GM18861 (cell line): ENCODE data around the gene NR6A1.

ENCODE experiments used
- ATAC-seq: cut with Tn5 transposase; IDR thresholded peaks from one replicate; pipeline ENCODE4 v1.9.1; 2021; ENCODE audit not compliant: unreplicated experiment

NR6A1 gene

DNA sequence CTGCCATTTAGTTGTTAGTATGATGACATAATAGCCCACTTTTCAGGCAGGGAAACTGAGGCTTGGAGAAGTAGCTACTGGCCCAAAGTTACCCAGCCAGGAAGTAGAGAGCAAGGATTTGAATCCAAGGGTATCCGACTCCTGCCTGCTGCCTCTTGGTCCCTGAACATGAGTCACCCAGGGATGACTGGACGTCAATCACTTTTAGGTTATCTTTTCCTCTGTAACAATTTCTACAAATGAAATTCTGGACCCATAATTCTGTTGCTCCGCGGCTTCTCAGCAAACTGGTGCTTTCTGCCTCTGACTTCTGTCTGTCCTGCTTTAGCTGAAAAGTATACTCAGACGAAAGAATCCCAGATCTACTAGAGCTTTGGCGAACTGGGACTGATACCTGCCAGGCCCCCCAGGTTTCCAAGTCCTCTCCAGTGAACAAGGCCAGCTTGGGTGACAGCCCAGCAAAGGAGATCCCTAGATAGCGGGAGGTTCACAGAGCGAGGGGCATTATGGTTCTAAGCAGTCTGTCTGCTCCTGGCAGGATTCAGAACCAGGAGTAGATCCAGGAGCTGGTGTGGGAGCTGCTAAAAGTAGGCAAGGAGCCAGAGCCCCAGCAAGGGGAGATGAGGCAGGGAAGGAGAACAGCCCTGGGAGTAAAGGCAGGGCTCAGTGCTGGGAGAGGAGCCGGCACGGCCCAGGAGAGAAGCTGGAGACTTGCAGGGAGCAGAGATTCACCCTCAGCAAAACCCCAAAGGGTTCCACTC, 26.4 kb upstream of the NR6A1 start:
- no peak for ATAC-seq

DNA sequence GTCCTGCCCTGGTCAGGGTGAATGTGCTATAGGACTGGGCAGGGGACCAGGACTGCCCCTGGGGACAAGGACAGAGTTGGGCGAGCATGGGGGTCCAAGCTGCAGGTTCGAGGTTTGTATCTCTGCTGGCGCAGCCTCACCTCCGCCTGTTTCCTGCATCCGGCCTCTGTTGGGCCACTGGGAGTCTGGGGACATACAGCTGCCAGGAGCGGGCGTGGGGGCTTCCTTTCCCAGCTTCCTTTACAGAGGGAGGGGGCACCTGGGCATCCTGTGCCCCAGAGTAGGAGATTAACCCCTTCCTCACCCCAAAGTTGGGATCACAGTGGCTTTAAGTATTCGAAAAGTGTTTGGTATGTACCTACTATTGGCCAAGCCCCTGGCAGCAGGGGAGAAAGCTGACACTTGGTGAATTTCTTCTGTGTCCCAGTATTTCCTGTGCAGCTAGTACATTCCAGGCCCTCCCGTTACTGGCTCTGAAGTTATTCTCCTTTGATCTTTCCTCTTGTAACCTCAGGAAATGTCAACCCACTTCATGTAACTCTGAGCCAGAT, 24.8 kb upstream of the NR6A1 start:
- ATAC-seq, result no peak

DNA sequence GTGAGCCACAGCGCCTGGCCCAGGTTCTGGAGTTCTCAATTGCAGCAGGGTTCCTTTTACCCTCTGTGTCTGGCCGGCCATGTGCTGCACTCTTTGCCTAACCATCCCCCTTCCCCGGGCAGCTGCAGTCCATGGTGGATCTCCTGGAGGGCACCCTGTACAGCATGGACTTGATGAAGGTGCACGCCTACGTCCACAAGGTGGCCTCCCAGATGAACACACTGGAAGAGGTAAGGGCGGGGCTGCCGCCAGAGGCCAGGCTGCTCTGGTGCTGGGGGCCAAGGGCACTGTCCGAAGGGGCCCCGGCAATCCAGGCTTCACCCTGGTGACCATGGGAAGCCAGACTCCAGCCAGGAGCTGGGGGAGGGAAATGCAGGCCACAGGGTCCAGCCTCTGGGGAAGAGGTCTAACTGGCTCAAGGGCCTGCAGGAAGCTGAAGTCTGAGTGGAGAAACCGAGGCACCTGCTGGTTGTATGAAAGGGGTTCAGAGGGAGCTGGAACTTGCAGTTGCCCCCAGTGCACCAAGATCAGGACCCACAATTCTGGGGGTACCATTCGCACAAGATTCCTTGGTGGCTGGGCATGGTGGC, 23.9 kb upstream of the NR6A1 start:
- ATAC-seq, result no peak

DNA sequence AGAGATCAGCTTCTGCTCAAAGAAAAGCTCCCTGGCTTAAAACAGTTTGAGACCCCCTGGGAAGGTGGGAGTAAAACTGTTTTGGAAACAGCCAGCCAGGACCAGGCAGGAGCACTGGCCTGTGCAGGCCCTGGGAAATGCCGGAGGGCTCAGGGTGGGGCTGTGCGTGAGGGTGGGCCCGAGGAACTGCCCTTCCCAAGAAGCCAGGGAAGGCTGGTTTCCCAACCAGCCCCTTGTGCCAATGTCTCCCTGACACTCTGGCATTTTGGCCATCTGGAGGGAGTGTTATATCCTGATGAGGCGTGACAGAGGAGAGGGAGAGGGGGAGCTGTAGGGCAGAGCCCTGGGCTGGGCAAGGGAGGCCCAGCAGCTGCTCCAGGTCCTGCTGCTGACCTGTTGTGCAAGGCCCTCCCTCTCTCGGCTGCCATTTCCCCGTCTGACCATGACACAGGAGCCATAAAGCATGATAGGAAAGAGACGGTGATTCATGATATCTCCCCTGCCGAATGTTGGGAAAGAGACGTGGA, 22.0 kb upstream of the NR6A1 start:
- ATAC-seq, result no peak

DNA sequence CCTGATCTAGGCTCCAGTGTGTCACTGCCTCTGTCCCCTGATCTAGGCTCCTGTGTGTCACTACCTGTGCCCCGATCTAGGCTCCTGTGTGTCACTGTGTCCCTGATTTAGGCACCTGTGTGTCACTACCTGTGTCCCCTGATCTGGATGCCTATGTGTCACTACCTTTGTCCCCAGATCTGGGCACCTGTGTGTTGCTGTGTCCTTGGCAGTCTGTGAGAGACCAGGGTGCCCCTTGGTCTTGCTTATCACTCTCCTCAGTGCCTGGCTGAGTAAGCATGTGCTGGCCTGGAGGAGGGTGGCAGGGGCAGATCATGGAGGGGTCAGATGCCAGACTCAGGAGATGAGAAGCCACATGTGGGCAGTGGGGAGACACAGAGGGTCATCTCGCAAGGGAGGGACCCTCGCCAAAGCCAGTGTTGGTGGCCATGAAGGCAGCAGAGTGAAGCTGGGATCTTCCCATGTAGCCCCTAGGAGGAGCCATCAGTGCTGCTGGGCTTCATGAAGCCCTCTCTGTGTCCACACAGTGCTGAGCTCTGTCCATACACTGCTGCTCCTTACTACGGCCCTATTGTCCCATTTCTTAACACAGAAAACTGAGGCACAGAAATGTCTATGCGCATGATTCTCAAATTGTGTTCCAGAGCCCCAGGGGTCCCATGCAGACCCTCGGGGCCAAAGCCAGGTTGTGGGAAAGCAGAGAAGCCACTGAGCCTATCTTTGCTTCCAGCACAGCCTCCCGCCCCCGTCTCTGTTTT, 21.3 kb upstream of the NR6A1 start:
- no peak for ATAC-seq

DNA sequence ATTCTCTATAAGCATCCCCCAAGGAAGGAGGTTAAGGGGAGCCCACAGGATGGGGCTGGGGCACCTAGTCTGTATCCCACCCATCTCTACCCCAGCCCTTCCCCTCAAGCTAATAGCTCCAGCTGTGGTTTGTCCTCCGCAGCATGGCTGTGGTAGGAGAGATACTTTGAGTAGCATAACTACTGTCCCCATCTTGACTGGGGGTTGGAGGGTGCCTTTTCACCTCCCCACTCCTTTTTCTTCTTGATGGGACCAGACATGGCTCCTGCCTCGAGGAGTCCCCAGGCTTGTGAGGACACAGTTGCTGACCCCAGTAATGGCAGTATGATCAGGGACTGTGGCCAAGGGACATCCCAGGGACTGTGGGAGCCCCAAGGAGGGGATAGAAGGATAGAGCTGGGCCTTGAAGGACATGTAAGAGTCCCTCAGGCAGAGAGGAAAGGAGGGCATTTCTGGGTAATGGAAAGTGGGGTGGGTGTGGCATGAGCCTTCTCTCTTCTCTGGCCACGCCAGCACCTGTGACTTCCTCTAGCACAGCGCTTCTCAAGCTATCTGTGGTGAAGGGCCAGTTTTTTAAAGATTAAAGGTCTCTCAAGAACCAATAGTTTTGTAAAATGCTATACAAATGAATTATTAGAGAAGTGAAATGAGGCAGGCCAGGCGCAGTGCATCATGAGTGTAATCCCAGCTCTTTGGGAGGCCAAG, 19.8 kb upstream of the NR6A1 start:
- ATAC-seq, result no peak

DNA sequence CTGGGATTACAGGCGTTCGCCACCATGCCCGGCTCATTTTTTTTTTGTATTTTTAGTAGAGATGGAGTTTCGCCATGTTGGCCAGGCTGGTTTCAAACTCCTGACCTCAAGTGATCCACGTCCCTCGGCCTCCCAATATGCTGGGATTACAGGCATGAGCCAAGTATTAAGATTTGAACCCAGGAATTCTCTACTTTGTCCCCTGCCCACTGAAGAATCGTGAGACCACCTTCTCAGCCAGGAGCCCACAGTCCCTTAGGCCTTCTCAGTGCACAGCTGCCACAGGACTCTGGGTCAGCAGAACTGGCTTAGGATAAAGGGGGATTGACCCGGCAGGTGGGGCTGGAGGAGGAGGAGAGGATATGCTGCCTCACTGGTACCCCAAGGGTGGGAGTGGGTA, 19.2 kb upstream of the NR6A1 start:
- ATAC-seq, result no peak

DNA sequence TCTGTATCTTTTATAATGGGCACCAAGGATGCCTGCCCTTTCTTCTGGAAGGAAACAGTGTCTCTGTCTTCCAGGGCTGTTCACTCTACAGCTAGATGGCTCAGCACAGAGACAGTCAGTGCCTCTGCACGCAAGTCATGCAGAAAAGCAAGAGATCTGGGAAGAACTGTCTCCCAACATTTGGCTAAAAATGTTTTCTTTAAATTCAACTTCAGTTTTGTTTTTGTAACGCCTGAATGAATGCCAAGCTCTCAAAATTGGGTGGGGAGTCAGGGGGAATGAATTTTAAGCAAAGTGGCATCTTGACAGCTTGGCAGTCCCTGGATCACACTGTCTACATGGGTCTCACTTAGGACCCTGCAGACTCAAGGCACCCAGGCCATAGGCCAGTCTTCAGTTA, 18.4 kb upstream of the NR6A1 start:
- no peak for ATAC-seq

DNA sequence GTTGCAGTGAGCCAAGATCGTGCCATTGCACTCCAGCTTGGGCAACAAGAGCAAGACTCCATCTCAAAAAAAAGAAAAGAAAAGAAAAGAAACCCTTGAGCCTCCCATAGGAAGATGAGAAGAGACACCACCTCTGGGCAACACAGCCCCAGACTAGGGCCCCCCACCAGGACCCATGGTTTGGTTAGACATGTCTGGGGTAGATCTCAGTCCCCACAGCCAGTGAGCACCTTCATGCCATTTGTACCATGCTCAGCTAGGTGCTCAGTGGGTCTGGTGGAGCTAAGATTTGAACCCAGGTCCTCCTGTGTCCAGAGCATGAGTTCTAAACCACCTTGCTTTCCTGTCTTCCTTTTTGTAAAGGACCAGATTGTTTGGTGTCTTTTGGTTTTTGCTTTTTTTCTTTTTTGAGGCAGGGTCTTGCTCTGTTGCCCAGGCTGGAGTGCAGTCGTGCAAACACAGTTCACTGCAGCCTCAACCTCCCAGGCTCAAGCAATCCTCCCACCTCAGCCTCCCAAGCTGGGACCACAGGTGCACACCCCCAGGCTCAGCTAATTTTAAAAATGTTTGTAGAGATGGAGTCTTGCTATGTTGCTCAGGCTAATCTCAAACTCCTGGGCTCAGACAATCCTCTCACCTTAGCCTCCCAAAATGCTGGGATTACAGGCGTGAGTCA, 17.6 kb upstream of the NR6A1 start:
- ATAC-seq, result no peak

DNA sequence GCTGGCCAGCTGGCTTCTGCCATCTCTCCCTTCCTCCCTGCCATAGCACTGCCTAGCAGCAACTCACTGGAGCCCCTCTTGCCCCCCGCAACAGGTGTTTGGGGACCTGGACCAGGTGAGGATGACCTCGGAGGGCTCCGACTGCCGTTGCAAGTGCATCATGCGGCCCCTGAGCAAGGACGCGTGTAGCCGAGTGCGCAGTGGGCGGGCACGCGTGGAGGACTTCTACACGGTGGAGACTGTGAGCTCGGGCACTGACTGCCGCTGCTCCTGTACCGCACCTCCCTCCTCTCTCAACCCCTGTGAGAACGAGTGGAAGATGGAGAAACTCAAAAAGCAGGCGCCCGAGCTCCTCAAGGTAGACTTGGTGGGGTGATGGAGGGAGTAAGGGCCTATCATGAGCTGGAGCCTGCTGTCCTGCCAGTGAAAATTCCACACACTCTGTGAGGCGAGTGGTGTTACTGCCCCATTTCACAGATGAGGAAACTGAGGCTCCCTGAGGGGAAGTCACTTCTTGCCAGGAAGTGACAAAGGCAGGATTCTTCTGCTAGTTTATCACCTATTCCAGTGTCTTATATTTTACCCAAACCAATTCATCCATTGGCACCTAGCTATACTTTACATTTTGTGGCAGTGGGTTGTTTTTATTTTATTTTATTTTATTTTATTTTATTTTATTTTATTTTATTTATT, 15.9 kb upstream of the NR6A1 start:
- ATAC-seq, result no peak

DNA sequence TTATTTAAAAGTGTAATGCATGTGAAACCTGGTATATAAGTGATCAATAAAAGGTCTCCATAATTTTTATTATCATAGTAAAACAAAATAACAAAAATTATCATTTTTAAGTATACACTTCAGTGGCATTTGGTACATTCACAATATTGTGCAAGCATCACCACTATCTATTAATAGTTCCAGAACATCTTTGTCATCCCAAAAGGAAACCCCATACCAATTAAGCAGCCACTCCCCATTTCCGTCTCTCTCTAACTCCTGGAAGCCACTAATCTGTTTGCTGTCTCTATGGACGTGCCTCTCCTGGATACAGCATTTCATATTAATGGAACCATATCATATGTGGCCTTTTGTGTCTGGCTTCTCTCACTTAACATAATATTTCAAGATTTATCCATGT, 13.4 kb upstream of the NR6A1 start:
- no peak for ATAC-seq

DNA sequence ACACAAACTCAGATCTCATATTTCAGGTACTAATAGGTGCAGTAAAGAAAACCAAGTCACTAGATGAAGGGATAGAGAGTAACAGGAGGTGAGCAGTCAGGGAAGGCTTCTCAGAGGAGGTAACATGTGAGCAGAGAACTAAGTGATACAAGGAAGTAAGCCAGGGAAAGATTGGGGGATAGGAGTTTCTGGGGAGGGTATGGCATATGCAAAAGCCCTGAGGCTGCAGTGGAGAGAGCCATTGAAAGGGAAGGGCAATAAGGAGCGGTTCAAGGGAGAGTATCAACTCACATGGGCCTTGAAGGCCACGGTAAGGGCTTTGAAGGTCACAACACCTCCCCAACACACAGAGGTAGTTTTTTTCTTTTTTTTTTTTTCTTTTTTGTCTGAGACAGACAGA, 12.7 kb upstream of the NR6A1 start:
- ATAC-seq, result no peak

DNA sequence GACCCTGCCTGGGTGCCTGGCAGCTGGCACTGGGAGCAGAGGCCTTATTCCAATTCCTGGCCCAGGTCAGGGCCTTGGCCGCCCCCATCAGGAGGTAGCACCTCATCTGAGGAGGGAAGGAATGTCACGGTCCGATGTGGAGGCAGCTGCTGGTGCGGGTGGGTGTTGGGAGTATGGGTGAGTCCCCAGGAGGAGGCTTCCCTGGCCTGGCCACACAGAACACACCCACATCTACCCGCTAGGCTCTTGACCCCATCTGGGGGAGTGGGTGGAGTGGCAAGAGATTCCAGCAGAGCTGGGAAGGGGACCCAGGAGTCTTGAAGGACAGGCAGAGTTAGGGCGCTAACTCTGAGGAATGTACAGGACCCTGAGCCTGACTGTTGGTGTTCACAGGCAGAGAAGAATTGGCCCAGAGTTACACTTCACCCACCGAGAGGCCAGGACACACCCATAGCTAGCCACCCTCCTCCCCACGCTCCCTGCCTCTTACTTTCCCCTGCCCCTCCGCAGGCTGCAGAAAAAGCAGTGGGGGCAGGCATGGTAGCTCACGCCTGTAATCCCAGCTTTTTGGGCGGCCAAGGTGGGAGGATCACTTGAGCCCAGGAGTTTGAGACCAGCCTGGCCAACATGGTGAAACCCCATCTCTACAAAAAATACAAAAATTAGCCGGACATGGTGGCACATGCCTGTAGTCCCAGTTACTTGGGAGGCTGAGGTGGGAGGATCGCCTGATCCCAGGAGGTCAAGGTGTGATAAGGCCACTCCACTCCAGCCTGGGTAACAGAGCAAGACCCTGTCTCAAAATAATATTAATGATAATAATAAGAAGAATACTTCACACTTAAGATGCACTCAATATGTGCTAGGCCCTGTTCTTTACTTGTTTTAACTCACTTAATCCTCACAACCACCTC, 11.8 kb upstream of the NR6A1 start:
- ATAC-seq, result no peak

DNA sequence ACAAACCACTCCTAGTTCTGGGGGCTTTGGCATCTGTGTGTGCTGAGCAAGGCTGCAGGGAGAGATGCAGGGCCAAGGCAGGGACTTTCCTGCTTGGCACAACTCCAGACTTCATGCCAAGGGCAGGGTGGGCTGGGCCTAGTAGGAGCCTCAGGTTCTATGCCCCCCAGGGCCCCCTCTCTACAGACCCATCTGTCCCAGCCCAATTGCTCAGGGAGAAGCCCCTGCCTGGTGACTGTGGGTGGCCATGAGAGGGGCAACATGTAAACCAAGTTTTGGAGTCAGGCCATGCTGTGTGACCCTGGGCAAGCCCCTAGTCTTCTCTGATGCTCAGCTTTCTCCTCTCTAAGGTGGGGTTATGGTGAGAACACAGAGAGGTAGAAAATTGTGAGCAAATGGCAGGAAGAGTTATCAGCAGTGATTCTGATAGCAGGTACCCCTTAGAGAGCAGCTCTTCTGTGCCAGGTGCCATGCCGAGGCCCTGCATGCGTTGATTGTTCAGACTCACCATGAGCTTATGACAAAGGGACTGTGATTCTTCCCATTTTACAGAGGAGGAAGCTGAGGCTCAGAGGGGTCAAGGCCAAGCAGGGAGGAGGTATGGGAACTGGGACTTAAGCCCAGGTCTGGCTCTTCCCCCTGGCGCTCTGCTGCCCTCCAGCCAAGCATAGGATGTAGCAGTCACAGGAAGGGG, 11.0 kb upstream of the NR6A1 start:
- no peak for ATAC-seq

DNA sequence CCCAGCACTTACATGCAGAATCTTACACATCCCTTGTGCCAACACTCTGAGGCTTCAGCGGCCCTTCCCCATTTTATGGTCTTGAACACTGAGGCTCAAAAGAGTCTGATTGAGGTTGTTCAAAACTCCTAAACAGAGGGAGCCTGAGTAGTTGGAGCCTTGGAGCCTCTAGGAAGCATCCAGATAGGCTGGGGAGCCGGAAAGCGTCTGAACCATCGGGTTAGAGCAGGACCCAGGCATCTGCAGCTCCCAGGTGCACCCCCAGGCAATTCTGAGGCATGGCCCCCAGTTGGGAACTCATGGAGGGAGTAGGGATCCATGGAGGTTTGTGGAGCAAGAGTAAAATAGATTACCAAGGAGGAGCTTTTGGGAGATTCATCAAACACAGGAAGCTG, 9.6 kb upstream of the NR6A1 start:
- no peak for ATAC-seq

DNA sequence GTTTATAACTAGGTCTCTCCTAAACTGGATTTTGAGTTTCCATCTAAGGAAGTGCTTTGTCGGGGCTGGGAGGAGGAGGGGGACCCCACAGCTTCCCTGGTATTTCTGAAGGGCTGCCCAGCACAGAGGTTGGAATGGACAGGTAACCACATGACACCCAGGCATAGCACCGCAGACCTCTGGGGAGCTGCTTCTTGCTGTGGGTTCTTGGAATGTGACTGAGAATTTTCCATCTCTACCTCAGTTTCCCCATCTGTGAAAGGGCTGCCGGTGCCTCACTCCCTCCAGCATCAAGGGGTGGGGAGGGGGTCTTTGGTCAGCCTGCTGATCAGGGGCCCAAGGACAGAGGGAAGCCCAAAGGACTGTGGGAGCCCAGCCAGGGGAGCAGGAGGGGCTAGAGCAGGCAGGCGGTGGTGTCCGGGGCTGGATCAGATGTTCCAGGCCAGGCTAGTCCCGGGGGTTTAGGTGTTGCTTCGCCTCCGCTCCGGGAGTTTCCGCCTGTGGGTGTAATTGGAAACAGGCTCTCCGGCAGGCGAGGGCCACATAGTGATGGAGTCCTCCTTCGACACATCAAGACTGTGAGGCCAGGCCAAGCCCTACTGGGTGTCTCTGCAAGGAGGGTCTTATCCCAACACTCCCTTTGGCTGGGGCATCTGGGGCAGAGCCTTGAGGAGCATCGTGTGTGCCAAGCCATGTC, 9.1 kb upstream of the NR6A1 start:
- ATAC-seq, result no peak

DNA sequence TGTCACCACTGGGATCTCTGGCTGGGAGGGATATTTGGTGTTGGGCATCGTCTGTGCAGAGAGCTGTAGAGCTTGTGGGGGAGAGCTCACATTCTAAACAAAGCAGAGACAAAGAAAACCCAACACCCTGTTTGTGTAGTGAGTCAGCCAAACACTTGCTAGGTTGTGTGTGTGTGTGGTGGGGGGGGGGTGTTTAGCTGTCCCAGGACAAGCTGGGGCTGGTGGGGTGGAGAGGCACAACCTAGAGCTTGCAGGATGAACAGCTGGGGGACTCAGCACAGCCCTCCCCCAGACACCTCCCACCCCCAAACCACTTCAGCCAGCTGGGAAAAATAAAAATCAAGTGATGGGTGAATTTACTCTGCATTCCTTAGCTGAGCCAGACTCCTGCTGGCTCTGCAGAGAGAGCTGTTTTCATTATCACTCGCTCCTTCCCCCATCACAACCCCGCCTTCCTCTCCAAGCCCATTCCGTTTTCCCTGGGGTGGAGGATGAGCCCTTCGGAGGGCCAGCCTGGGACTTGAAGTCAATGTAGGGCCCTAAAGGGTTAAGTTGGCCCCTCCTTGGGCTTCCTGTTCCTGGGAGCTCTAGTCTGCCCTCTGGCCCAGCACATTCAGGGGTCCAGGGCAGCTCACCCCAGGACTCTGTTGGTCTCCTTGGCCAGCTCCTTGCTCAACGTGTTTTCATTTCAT, 8.4 kb upstream of the NR6A1 start:
- no peak for ATAC-seq
